ENCODE data around the gene TPGS2. TPM values are rescaled to one million over a fixed set of nuclear protein-coding genes. Genes with fewer than 3 reads are reported as not detected.

The TPGS2 gene, protein sequence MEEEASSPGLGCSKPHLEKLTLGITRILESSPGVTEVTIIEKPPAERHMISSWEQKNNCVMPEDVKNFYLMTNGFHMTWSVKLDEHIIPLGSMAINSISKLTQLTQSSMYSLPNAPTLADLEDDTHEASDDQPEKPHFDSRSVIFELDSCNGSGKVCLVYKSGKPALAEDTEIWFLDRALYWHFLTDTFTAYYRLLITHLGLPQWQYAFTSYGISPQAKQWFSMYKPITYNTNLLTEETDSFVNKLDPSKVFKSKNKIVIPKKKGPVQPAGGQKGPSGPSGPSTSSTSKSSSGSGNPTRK
- total RNA-seq = 145 TPM

DNA sequence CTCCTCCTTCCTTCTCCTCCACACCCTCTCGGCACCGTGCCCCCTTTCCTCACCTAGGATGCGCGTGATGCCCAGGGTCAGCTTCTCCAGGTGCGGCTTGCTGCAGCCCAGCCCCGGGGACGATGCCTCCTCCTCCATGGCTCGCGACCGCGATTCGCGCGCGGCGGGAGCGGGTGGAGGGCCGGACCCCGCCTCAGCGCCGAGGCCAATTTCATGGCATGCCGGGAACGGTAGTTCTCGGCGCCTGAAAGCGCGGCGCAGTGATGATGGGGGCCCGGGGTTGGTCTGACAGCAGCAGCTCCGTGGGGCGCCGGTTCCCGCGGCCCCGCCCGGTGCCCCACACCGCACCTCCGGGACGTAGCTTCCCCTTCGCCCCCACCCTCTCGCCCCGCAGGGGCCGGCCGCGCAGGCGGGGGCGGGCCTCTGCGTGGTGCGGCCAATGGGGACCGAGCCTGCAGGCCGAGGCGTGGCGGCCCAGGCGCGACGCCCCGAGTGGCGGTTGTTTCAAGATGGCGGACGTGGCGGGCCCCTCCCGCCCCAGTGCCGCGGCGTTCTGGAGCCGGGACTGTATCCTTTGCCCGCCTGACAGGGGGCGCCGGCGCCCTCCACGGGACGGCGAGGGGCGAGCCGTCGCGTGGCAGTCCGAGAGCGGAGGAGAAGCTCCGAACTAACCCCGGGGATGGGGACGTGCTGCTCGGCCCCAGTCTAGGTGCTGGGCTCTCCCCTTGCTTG, at the start of gene TPGS2, which contains the start of gene KIAA1328:
TPGS2 (minus strand) TSS at position 373 of the 732 bp plus-strand sequence; CDS start at position 138, 235 bp downstream.
KIAA1328 (plus strand) TSS at position 498 of the 732 bp plus-strand sequence; CDS start at position 510, 12 bp downstream.

Other genes with a start within 250 kb of the TPGS2 start
- 26.1 TPM for gene KIAA1328, start 125 bp upstream of the TPGS2 start, total RNA-seq

Measured in diencephalon (tissue), 1 donor.